HepG2 (cell line): ENCODE results near the gene NELFCD. TPM values are rescaled to one million over a fixed set of nuclear protein-coding genes. Genes with fewer than 3 reads are reported as not detected.

ENCODE experiments used
- CREB1 ChIP-seq, 2 experiments: fragments of 450-650 bp in 1 of 2; IDR thresholded peaks; 2 replicates each; pipeline ENCODE4 v1.6.1; 2016 to 2017; ENCODE audit warnings: control low read depth in 1 of 2, mild to moderate bottlenecking in 1 of 2, missing compliant biosample characterization in 1 of 2, missing genetic modification characterization in 1 of 2
- ELF3 ChIP-seq: IDR thresholded peaks from 2 replicates; pipeline ENCODE4 v1.6.1; 2016; ENCODE audit warnings: missing genetic modification reagents, missing compliant biosample characterization
- IKZF4 ChIP-seq: sonication (generic); formaldehyde crosslinking; IDR thresholded peaks from 2 replicates; pipeline ENCODE4 v1.5.1; 2020; ENCODE audit warnings: borderline replicate concordance, mild to moderate bottlenecking, low read depth, missing genetic modification reagents; ENCODE audit errors: not compliant biosample characterization
- KAT7 ChIP-seq: IDR thresholded peaks from 2 replicates; pipeline ENCODE4 v1.6.1; 2018; ENCODE audit warnings: borderline replicate concordance, missing compliant biosample characterization
- PHF8 ChIP-seq: sonication (generic); formaldehyde crosslinking; IDR thresholded peaks from 2 replicates; pipeline ENCODE4 v1.5.0; 2020; ENCODE audit warnings: missing genetic modification reagents
- SP140L ChIP-seq: sonication (generic); formaldehyde crosslinking; IDR thresholded peaks from 2 replicates; pipeline ENCODE4 v1.4.0; 2020; ENCODE audit warnings: missing genetic modification reagents, borderline replicate concordance
- TAF15 ChIP-seq: fragments of 200-400 bp; formaldehyde crosslinking; IDR thresholded peaks from one replicate; pipeline ENCODE4 v1.6.1; 2018; ENCODE audit warnings: mild to moderate bottlenecking, low read depth, low read length; ENCODE audit not compliant: poor library complexity, severe bottlenecking
- TARDBP ChIP-seq: sonication (generic); formaldehyde crosslinking; IDR thresholded peaks from 2 replicates; pipeline ENCODE4 v1.8.0; 2022; ENCODE audit warnings: mild to moderate bottlenecking, missing genetic modification reagents
- TEAD2 ChIP-seq: sonication (generic); formaldehyde crosslinking; IDR thresholded peaks from 2 replicates; pipeline ENCODE4 v1.9.0; 2021; ENCODE audit warnings: missing genetic modification reagents
- ZBTB7A ChIP-seq: sonication (generic); formaldehyde crosslinking; IDR thresholded peaks from 2 replicates; pipeline ENCODE4 v1.8.0; 2022; ENCODE audit warnings: mild to moderate bottlenecking, missing genetic modification reagents
- ZNF451 ChIP-seq: sonication (generic); formaldehyde crosslinking; IDR thresholded peaks from 2 replicates; pipeline ENCODE4 v1.5.0; 2020; ENCODE audit warnings: mild to moderate bottlenecking, missing genetic modification reagents
- ZSCAN9 ChIP-seq: IDR thresholded peaks from 2 replicates; pipeline ENCODE4 v1.6.1; 2016; ENCODE audit warnings: borderline replicate concordance
- polyA plus RNA-seq, 8 experiments: library from polyadenylated mRNA; depleted of rRNA in 3 of 8; stranded (reverse) in 7 of 8; unstranded in 1 of 8; fragments of >200 nt; fragmentation: Illumina TruSeq in 4 of 8; extraction: Trizol in 4 of 8; gene quantifications; 2 replicates each; pipeline versions ENCODE4 v1.2.1 to v1.2.3, GENCODE V29; 2011 to 2016; ENCODE audit warnings: low read depth in 4 of 8, missing spikeins in 1 of 8, mixed read lengths in 1 of 8; ENCODE audit not compliant: insufficient read depth in 1 of 8
- total RNA-seq, 5 experiments: library from RNA; depleted of rRNA; stranded (reverse); fragments of >200 nt; fragmentation: Illumina TruSeq; extraction: Trizol; gene quantifications; 2 replicates each; pipeline ENCODE4 v1.2.3, GENCODE V29; 2016; ENCODE audit warnings: low read depth in 1 of 5
- TF ChIP-seq, protein P1 (sequence below): sonication (generic); formaldehyde crosslinking; IDR thresholded peaks from one replicate; pipeline ENCODE4 v1.5.1; 2020; ENCODE audit warnings: mild to moderate bottlenecking, missing genetic modification reagents; ENCODE audit errors: not compliant biosample characterization
- TF ChIP-seq, protein P2 (sequence below): sonication (generic); formaldehyde crosslinking; IDR thresholded peaks from 2 replicates; pipeline ENCODE4 v1.8.1; 2023; ENCODE audit warnings: mild to moderate bottlenecking, missing genetic modification reagents
- TF ChIP-seq, protein P3 (sequence below): sonication (generic); formaldehyde crosslinking; IDR thresholded peaks from 2 replicates; pipeline ENCODE4 v1.5.0; 2020; ENCODE audit warnings: missing genetic modification reagents
- TF ChIP-seq, protein P4 (sequence below): IDR thresholded peaks from 2 replicates; pipeline ENCODE4 v1.6.1; 2012; ENCODE audit warnings: inconsistent platforms

Gene NELFCD
- total and polyA plus RNA-seq, 2 of the 13 experiments (the other 11 are each of a cell fraction or from before 2014, with no cell fraction given), result 159 to 203 TPM

DNA sequence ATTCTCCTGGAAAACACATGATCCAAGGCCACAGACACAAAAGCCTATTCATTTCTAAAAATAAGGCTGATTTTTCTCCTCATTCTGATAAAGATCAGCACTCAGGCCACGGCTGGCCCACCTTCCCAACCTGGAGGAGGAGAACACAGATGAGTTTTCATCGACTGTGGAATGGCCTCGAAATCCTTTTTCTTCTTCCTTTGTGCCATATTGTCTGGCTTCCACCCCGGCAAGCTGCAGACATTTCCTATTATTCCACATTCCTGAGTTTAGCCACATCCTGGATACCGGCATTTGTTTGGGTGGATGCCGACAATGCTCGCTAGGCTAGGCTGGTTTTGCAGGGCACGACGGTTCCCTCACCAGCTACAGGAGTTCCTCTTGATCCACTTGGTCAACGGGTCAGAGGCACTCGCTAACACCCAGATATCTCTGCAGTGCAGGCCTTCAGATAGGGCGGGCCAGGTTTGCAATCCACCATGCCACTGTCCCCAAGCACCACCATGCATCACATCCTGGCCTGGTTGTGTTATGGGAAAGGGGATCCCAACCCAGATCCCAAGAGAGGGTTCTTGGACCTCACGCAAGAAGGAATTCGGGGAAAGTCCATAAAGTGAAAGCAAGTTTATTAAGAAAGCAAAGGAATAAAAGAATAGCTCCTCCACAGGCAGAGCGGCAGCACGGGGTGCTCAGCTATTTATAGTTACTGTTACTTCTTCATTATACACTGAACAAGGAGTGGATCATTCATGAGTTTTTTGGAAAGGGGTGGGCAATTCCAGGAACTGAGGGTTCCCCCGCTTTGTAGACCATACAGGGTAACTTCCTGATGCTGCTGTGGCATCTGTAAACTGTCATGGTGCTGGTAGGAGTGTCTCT is 30.2 kb downstream of the NELFCD start (continued):
- TF ChIP-seq, protein P1, sequence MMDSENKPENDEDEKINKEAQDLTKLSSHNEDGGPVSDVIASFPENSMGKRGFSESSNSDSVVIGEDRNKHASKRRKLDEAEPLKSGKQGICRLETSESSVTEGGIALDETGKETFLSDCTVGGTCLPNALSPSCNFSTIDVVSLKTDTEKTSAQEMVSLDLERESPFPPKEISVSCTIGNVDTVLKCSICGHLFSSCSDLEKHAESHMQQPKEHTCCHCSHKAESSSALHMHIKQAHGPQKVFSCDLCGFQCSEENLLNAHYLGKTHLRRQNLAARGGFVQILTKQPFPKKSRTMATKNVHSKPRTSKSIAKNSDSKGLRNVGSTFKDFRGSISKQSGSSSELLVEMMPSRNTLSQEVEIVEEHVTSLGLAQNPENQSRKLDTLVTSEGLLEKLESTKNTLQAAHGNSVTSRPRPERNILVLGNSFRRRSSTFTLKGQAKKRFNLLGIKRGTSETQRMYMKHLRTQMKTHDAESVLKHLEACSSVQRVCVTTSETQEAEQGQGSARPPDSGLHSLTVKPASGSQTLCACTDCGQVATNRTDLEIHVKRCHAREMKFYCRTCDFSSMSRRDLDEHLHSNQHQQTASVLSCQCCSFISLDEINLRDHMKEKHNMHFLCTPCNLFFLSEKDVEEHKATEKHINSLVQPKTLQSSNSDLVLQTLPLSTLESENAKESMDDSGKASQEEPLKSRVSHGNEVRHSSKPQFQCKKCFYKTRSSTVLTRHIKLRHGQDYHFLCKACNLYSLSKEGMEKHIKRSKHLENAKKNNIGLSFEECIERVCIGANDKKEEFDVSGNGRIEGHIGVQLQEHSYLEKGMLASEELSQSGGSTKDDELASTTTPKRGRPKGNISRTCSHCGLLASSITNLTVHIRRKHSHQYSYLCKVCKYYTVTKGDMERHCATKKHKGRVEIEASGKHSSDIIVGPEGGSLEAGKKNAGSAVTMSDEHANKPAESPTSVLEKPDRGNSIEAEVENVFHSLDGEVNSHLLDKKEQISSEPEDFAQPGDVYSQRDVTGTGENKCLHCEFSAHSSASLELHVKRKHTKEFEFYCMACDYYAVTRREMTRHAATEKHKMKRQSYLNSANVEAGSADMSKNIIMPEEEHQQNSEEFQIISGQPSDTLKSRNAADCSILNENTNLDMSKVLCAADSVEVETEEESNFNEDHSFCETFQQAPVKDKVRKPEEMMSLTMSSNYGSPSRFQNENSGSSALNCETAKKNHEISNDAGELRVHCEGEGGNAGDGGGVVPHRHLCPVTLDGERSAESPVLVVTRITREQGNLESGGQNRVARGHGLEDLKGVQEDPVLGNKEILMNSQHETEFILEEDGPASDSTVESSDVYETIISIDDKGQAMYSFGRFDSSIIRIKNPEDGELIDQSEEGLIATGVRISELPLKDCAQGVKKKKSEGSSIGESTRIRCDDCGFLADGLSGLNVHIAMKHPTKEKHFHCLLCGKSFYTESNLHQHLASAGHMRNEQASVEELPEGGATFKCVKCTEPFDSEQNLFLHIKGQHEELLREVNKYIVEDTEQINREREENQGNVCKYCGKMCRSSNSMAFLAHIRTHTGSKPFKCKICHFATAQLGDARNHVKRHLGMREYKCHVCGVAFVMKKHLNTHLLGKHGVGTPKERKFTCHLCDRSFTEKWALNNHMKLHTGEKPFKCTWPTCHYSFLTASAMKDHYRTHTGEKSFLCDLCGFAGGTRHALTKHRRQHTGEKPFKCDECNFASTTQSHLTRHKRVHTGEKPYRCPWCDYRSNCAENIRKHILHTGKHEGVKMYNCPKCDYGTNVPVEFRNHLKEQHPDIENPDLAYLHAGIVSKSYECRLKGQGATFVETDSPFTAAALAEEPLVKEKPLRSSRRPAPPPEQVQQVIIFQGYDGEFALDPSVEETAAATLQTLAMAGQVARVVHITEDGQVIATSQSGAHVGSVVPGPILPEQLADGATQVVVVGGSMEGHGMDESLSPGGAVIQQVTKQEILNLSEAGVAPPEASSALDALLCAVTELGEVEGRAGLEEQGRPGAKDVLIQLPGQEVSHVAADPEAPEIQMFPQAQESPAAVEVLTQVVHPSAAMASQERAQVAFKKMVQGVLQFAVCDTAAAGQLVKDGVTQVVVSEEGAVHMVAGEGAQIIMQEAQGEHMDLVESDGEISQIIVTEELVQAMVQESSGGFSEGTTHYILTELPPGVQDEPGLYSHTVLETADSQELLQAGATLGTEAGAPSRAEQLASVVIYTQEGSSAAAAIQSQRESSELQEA, result no peak
- TF ChIP-seq KAT7 (CRISPR knock-in tag) (0 out of 2 replicates have a peak, but pooled peaks have one; percentile 51), ZSCAN9 (no peak), SP140L (no peak), PHF8 (no peak; the same call in 1 of the 2 replicates), TARDBP (CRISPR knock-in tag) (no peak), ELF3 (peak; percentile 28; the same call in 1 of the 2 replicates), ZBTB7A (CRISPR knock-in tag) (no peak), CREB1 (IDR thresholded peaks at IDR 0.05) (no peak), CREB1 (CRISPR knock-in tag; IDR thresholded peaks at IDR 0.05) (no peak), TAF15 (no peak), IKZF4 (CRISPR knock-in tag) (no peak), ZNF451 (CRISPR knock-in tag) (0 out of 2 replicates have a peak, but pooled peaks have one; percentile 43), TEAD2 (CRISPR knock-in tag) (no peak)
- TF ChIP-seq, protein P2, sequence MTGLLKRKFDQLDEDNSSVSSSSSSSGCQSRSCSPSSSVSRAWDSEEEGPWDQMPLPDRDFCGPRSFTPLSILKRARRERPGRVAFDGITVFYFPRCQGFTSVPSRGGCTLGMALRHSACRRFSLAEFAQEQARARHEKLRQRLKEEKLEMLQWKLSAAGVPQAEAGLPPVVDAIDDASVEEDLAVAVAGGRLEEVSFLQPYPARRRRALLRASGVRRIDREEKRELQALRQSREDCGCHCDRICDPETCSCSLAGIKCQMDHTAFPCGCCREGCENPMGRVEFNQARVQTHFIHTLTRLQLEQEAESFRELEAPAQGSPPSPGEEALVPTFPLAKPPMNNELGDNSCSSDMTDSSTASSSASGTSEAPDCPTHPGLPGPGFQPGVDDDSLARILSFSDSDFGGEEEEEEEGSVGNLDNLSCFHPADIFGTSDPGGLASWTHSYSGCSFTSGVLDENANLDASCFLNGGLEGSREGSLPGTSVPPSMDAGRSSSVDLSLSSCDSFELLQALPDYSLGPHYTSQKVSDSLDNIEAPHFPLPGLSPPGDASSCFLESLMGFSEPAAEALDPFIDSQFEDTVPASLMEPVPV (CRISPR knock-in tag), result no peak
- TF ChIP-seq, protein P3, sequence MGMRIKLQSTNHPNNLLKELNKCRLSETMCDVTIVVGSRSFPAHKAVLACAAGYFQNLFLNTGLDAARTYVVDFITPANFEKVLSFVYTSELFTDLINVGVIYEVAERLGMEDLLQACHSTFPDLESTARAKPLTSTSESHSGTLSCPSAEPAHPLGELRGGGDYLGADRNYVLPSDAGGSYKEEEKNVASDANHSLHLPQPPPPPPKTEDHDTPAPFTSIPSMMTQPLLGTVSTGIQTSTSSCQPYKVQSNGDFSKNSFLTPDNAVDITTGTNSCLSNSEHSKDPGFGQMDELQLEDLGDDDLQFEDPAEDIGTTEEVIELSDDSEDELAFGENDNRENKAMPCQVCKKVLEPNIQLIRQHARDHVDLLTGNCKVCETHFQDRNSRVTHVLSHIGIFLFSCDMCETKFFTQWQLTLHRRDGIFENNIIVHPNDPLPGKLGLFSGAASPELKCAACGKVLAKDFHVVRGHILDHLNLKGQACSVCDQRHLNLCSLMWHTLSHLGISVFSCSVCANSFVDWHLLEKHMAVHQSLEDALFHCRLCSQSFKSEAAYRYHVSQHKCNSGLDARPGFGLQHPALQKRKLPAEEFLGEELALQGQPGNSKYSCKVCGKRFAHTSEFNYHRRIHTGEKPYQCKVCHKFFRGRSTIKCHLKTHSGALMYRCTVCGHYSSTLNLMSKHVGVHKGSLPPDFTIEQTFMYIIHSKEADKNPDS (CRISPR knock-in tag), result no peak
- TF ChIP-seq, protein P4, sequence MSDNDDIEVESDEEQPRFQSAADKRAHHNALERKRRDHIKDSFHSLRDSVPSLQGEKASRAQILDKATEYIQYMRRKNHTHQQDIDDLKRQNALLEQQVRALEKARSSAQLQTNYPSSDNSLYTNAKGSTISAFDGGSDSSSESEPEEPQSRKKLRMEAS, result peak; percentile 10; the same call in 1 of the 2 replicates
